Panc1 (cell line): ENCODE measurements around the gene BCR.

Source experiments
- CTCF ChIP-seq: fragments of 450-650 bp; IDR thresholded peaks from 2 replicates; pipeline ENCODE4 v1.5.1; 2017; ENCODE audit warnings: mild to moderate bottlenecking
- POLR2AphosphoS5 ChIP-seq: IDR thresholded peaks from 2 replicates; pipeline ENCODE4 v1.6.1; 2012; ENCODE audit warnings: mild to moderate bottlenecking, low read depth, low read length, moderate library complexity
- SIN3A ChIP-seq: IDR thresholded peaks from 2 replicates; pipeline ENCODE4 v1.6.1; 2012; ENCODE audit warnings: low read depth, mild to moderate bottlenecking, low read length, moderate library complexity, borderline replicate concordance; ENCODE audit not compliant: insufficient read depth
- TCF7L2 ChIP-seq: IDR thresholded peaks from 2 replicates; pipeline ENCODE4 v1.6.1; 2011; ENCODE audit warnings: mild to moderate bottlenecking, low read depth, low read length, inconsistent platforms

GRCh38 chr22:23325183-23325582, 144.9 kb downstream of the BCR start:
- TF ChIP-seq POLR2AphosphoS5 (no peak), CTCF (no peak), TCF7L2 (no peak), SIN3A (no peak)
